GM18909 (cell line): Measurements from ENCODE around the gene AMY1C.
"Not testable (repeated sequence)": the region's sequence is repeated elsewhere in the genome, so short reads cannot be mapped to it uniquely, and the experiment has no call there.

Source experiments
- ATAC-seq: cut with Tn5 transposase; IDR thresholded peaks from one replicate; pipeline ENCODE4 v1.9.1; 2021; ENCODE audit warnings: mild to moderate bottlenecking; ENCODE audit not compliant: unreplicated experiment, poor library complexity

AMY1C gene

GRCh38 chr1:103749598-103749997 lies at the start of gene AMY1C:
Gene AMY1C, plus strand, starts transcription at chr1:103749898. Its CDS starts 572 bp downstream, at chr1:103750470.
- not testable (repeated sequence) for ATAC-seq

GRCh38 chr1:103700669-103701068 lies 49.0 kb upstream of the AMY1C start:
- ATAC-seq, result not testable (repeated sequence)

GRCh38 chr1:103701256-103701655 lies 48.4 kb upstream of the AMY1C start:
- ATAC-seq, result not testable (repeated sequence)

GRCh38 chr1:103707670-103708069 lies 42.0 kb upstream of the AMY1C start:
- not testable (repeated sequence) for ATAC-seq

- ATAC-seq, result not testable (repeated sequence)
Measured at GRCh38 chr1:103710381-103710780, 39.3 kb upstream of the AMY1C start.

- ATAC-seq, result not testable (repeated sequence)
Measured at GRCh38 chr1:103717404-103717803, 32.3 kb upstream of the AMY1C start.

GRCh38 chr1:103721473-103721872 lies 28.2 kb upstream of the AMY1C start:
- not testable (repeated sequence) for ATAC-seq

- not testable (repeated sequence) for ATAC-seq
Measured at GRCh38 chr1:103735334-103735733, 14.4 kb upstream of the AMY1C start.

- ATAC-seq, result not testable (repeated sequence)
Measured at GRCh38 chr1:103738031-103738430, 11.7 kb upstream of the AMY1C start.

GRCh38 chr1:103744449-103744848 lies 5.2 kb upstream of the AMY1C start:
- ATAC-seq, result not testable (repeated sequence)

GRCh38 chr1:103745040-103745439 lies 4.7 kb upstream of the AMY1C start:
- ATAC-seq, result not testable (repeated sequence)

GRCh38 chr1:103748273-103748672 lies 1.4 kb upstream of the AMY1C start:
- not testable (repeated sequence) for ATAC-seq

- ATAC-seq, result no peak
Measured at GRCh38 chr1:103761896-103762295, 12.2 kb downstream of the AMY1C start.

- ATAC-seq, result peak; percentile 32
Measured at GRCh38 chr1:103779932-103780331, 30.2 kb downstream of the AMY1C start.

GRCh38 chr1:103783944-103784377 lies 34.3 kb downstream of the AMY1C start:
- ATAC-seq, result peak; percentile 74

- ATAC-seq, result no peak
Measured at GRCh38 chr1:103788377-103788776, 38.7 kb downstream of the AMY1C start.

GRCh38 chr1:103790172-103790571 lies 40.5 kb downstream of the AMY1C start:
- peak; percentile 56 for ATAC-seq
